Smooth muscle cell of the pulmonary artery (primary cell): ENCODE measurements around the gene EP400. TPM values are rescaled to one million over a fixed set of nuclear protein-coding genes. Genes with fewer than 3 reads are reported as not detected.

Source experiments
- total RNA-seq: library from RNA; depleted of rRNA; stranded (reverse); fragments of >200 nt; gene quantifications from 2 replicates; pipeline ENCODE4 v1.2.3, GENCODE V29; 2014

The EP400 gene, protein sequence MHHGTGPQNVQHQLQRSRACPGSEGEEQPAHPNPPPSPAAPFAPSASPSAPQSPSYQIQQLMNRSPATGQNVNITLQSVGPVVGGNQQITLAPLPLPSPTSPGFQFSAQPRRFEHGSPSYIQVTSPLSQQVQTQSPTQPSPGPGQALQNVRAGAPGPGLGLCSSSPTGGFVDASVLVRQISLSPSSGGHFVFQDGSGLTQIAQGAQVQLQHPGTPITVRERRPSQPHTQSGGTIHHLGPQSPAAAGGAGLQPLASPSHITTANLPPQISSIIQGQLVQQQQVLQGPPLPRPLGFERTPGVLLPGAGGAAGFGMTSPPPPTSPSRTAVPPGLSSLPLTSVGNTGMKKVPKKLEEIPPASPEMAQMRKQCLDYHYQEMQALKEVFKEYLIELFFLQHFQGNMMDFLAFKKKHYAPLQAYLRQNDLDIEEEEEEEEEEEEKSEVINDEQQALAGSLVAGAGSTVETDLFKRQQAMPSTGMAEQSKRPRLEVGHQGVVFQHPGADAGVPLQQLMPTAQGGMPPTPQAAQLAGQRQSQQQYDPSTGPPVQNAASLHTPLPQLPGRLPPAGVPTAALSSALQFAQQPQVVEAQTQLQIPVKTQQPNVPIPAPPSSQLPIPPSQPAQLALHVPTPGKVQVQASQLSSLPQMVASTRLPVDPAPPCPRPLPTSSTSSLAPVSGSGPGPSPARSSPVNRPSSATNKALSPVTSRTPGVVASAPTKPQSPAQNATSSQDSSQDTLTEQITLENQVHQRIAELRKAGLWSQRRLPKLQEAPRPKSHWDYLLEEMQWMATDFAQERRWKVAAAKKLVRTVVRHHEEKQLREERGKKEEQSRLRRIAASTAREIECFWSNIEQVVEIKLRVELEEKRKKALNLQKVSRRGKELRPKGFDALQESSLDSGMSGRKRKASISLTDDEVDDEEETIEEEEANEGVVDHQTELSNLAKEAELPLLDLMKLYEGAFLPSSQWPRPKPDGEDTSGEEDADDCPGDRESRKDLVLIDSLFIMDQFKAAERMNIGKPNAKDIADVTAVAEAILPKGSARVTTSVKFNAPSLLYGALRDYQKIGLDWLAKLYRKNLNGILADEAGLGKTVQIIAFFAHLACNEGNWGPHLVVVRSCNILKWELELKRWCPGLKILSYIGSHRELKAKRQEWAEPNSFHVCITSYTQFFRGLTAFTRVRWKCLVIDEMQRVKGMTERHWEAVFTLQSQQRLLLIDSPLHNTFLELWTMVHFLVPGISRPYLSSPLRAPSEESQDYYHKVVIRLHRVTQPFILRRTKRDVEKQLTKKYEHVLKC (N-terminal part only)
- total RNA-seq = 15.2 and 20.2 TPM in 2 replicates

DNA sequence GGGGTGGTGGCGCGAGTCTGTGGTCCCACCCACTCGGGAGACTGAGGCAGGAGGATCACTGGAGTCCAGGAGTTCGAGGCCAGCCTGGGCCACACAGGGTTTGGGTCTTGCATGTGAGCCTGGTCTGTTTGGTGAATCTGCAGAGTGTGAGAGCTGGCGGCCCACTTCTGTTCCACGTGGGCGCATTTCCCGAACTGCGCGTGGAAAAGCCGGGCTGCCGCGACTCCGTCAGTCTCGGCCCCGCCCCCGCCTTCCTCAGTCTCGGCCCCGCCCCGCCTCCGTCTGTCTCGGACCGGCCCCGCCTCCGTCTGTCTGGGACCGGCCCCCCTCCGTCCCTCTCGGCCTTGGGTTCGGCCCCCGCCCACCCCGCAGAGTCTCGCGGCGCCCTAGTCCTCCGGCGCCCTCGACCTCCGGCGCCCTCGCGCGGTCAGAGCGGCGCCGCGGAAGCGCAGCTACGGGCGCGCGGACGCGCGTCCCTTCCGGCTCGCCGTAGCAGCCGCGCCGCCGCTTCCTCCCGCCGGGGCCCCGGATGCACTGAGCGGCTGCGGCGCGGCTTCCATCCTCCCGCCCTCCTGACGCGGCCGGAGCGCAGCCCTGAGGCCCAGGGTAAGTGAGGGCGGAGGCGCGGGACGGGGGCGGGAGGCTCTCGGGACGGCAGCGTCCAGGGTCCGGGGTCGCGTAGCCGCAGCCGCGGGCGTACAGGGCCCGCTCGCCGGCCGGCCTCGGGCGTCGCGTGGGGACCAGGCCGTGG, at the start of gene EP400:
EP400 (plus strand) TSS at position 512 of the 751 bp plus-strand sequence. CDS start 10,678 bp downstream, outside the sequence.

GRCh38 chr12:131928711-131929580, 20.8 kb upstream of the EP400 start, which contains the start of gene PUS1:
PUS1 (plus strand) TSS chr12:131929276; CDS start chr12:131929723, 447 bp downstream.

Other genes starting within 250 kb of the EP400 start
- gene SFSWAP, start 238.9 kb upstream of the EP400 start, total RNA-seq = 16.6 and 21.4 TPM in 2 replicates
- 2.6 and 7.8 TPM in 2 replicates for gene MMP17, start 121.5 kb upstream of the EP400 start, total RNA-seq
- gene ULK1, start 55.3 kb upstream of the EP400 start, total RNA-seq = 20.0 and 21.0 TPM in 2 replicates
- gene PUS1, start 20.7 kb upstream of the EP400 start, total RNA-seq = 7.4 and 15.7 TPM in 2 replicates
- gene DDX51, start 194.4 kb downstream of the EP400 start, total RNA-seq = 6.2 and 10.0 TPM in 2 replicates
- gene NOC4L, start 194.5 kb downstream of the EP400 start, total RNA-seq = 8.5 and 10.4 TPM in 2 replicates